ENCODE measurements around the gene KRTAP10-1. TPM values are rescaled to one million over a fixed set of nuclear protein-coding genes. Genes with fewer than 3 reads are reported as not detected.
"Not testable (repeated sequence)": the region's sequence is repeated elsewhere in the genome, so short reads cannot be mapped to it uniquely, and the experiment has no call there.

KRTAP10-1 gene
- total RNA-seq, 1 donor from 2014 or later, result not detected

- TF ChIP-seq, protein P1, sequence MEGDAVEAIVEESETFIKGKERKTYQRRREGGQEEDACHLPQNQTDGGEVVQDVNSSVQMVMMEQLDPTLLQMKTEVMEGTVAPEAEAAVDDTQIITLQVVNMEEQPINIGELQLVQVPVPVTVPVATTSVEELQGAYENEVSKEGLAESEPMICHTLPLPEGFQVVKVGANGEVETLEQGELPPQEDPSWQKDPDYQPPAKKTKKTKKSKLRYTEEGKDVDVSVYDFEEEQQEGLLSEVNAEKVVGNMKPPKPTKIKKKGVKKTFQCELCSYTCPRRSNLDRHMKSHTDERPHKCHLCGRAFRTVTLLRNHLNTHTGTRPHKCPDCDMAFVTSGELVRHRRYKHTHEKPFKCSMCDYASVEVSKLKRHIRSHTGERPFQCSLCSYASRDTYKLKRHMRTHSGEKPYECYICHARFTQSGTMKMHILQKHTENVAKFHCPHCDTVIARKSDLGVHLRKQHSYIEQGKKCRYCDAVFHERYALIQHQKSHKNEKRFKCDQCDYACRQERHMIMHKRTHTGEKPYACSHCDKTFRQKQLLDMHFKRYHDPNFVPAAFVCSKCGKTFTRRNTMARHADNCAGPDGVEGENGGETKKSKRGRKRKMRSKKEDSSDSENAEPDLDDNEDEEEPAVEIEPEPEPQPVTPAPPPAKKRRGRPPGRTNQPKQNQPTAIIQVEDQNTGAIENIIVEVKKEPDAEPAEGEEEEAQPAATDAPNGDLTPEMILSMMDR (IDR thresholded peaks at IDR 0.05; ENCODE audit: insufficient read depth, low read length, poor library complexity, severe bottlenecking), result no peak
- DNase-seq (ENCODE audit: low read depth), result no peak
- Histone ChIP-seq H3K36me3 (ENCODE audit: control insufficient read depth, insufficient read depth, low read length) (no peaks in the 10 kb centered on the region), H3K27me3 (ENCODE audit: control insufficient read depth, insufficient read depth, low read length) (peaks cover 33% of the 10 kb centered on the region), H3K4me3 (ENCODE audit: low read depth, low read length) (no peak overlapping the region)
Observed at GRCh38 chr21:44506279-44507255, 33.4 kb downstream of the KRTAP10-1 start.

DNA sequence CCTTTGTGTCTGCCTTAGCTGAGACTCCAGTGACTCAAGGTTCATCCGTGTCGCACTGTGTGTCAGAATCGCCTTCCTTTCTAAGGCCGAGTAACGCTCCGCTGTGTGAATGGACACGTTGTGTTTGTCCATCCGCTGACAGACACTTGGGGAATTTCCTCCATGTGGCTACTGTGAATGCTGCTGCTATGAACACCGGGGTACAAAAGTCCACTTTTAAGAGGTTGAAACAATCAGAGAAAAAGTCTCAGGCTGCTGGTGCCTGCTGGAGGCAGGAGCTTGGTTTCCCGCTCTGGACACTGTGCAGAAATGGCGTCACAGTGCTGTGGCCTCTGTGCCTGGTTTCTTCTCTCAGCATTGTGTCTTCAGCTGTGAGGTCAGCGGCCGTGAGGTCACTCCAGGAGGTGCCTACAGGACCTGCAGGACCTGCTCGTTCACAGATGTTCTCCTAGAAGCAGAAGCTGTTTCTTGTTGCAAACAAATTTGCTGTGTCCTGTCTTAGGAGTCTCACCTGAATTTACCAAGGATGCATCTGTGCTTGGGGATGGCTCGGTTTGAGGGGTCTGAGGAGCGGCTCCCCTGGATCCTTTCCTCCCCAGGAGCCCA, 34.2 kb downstream of the KRTAP10-1 start:
- TF ChIP-seq, protein P1 (IDR thresholded peaks at IDR 0.05; ENCODE audit: insufficient read depth, low read length, poor library complexity, severe bottlenecking), result no peak
- peaks cover 33% of the 10 kb centered on the region for H3K27me3 ChIP-seq (ENCODE audit: control insufficient read depth, insufficient read depth, low read length)
- no peaks in the 10 kb centered on the region for H3K36me3 ChIP-seq (ENCODE audit: control insufficient read depth, insufficient read depth, low read length)
- H3K4me3 ChIP-seq (ENCODE audit: low read depth, low read length), result no peak overlapping the region
- no peak for DNase-seq (ENCODE audit: low read depth)

- no peaks in the 10 kb centered on the region for H3K36me3 ChIP-seq (ENCODE audit: control insufficient read depth, insufficient read depth, low read length)
- TF ChIP-seq, protein P1 (IDR thresholded peaks at IDR 0.05; ENCODE audit: insufficient read depth, low read length, poor library complexity, severe bottlenecking), result no peak
- no peak for DNase-seq (ENCODE audit: low read depth)
- H3K4me3 ChIP-seq (ENCODE audit: low read depth, low read length), result no peak overlapping the region
- peaks cover 26% of the 10 kb centered on the region for H3K27me3 ChIP-seq (ENCODE audit: control insufficient read depth, insufficient read depth, low read length)
Observed at GRCh38 chr21:44503901-44504399, 36.0 kb downstream of the KRTAP10-1 start.

GRCh38 chr21:44503006-44503889, 36.7 kb downstream of the KRTAP10-1 start:
- H3K36me3 ChIP-seq (ENCODE audit: control insufficient read depth, insufficient read depth, low read length); H3K4me3 ChIP-seq (ENCODE audit: low read depth, low read length); DNase-seq (ENCODE audit: low read depth): not testable (repeated sequence)
- peaks cover 25% of the 10 kb centered on the region for H3K27me3 ChIP-seq (ENCODE audit: control insufficient read depth, insufficient read depth, low read length)

- Histone ChIP-seq H3K36me3 (ENCODE audit: control insufficient read depth, insufficient read depth, low read length) (no peaks in the 10 kb centered on the region), H3K27me3 (ENCODE audit: control insufficient read depth, insufficient read depth, low read length) (peaks cover 26% of the 10 kb centered on the region), H3K4me3 (ENCODE audit: low read depth, low read length) (no peak overlapping the region)
- DNase-seq (ENCODE audit: low read depth), result no peak
- TF ChIP-seq, protein P1 (IDR thresholded peaks at IDR 0.05; ENCODE audit: insufficient read depth, low read length, poor library complexity, severe bottlenecking), result no peak
Observed at GRCh38 chr21:44502171-44502958, 37.6 kb downstream of the KRTAP10-1 start.
